GM12865 (cell line): ENCODE measurements around the gene MACROH2A2.

Source experiments
- DNase-seq: peaks from one replicate; pipeline ENCODE4 v3.0.0; 2010; ENCODE audit warnings: low read depth
- H3K4me3 ChIP-seq: 2 replicates; pipeline ENCODE4 v1.5.1; 2011; ENCODE audit warnings: mild to moderate bottlenecking, low read depth, low read length, control low read depth
- TF ChIP-seq, protein P1 (sequence below): IDR thresholded peaks from 2 replicates; pipeline ENCODE4 v1.5.1; 2011; ENCODE audit warnings: low read length, control low read depth, low read depth, inconsistent platforms; ENCODE audit not compliant: insufficient read depth; ENCODE audit errors: missing control alignments

MACROH2A2 gene

DNA sequence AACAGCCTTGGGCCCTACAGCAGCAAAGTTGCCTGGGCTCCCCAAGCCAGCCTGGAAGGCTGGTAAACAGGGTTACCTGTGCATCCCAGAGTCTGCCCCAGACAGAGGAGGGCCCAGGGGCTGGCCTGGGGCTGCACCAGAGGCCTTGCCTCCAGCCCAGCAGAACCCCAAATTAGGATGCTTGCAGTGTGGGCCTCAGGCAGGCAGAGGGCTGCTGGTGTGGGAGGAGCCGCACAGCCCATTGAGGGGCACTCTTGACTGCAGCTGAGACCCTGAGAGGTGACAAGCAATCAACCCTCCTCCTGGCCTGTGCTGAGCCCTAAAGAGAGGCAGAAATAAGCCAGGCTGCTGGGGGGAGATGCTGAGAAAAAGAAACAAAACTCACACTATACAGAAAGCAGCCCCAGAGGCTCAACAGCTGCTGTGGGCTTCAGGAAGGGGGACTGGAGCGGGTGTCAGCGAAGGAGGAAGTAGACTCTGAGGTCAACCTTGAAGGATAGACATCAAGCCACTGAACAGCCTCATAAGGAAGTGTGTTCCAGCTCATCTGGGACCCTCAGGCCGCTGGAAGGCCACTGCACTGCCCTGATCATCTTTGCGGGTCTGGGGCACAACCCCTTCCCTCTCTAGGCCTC lies 73.4 kb downstream of the MACROH2A2 start:
- TF ChIP-seq, protein P1, sequence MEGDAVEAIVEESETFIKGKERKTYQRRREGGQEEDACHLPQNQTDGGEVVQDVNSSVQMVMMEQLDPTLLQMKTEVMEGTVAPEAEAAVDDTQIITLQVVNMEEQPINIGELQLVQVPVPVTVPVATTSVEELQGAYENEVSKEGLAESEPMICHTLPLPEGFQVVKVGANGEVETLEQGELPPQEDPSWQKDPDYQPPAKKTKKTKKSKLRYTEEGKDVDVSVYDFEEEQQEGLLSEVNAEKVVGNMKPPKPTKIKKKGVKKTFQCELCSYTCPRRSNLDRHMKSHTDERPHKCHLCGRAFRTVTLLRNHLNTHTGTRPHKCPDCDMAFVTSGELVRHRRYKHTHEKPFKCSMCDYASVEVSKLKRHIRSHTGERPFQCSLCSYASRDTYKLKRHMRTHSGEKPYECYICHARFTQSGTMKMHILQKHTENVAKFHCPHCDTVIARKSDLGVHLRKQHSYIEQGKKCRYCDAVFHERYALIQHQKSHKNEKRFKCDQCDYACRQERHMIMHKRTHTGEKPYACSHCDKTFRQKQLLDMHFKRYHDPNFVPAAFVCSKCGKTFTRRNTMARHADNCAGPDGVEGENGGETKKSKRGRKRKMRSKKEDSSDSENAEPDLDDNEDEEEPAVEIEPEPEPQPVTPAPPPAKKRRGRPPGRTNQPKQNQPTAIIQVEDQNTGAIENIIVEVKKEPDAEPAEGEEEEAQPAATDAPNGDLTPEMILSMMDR: no peak
- DNase-seq: no peak
- no peak overlapping the region for H3K4me3 ChIP-seq

- no peak overlapping the region for H3K4me3 ChIP-seq
- TF ChIP-seq, protein P1: no peak
- DNase-seq: no peak
These were observed 74.2 kb downstream of the MACROH2A2 start for GRCh38 chr10:70126700-70127395.

GRCh38 chr10:70130878-70131559 lies 78.4 kb downstream of the MACROH2A2 start:
- no peak for DNase-seq
- H3K4me3 ChIP-seq: no peak overlapping the region
- TF ChIP-seq, protein P1: no peak

- H3K4me3 ChIP-seq: peak overlapping the region; percentile 70
- TF ChIP-seq, protein P1: no peak
- DNase-seq: no peak
These were observed 78.9 kb downstream of the MACROH2A2 start for GRCh38 chr10:70131560-70131937.

DNA sequence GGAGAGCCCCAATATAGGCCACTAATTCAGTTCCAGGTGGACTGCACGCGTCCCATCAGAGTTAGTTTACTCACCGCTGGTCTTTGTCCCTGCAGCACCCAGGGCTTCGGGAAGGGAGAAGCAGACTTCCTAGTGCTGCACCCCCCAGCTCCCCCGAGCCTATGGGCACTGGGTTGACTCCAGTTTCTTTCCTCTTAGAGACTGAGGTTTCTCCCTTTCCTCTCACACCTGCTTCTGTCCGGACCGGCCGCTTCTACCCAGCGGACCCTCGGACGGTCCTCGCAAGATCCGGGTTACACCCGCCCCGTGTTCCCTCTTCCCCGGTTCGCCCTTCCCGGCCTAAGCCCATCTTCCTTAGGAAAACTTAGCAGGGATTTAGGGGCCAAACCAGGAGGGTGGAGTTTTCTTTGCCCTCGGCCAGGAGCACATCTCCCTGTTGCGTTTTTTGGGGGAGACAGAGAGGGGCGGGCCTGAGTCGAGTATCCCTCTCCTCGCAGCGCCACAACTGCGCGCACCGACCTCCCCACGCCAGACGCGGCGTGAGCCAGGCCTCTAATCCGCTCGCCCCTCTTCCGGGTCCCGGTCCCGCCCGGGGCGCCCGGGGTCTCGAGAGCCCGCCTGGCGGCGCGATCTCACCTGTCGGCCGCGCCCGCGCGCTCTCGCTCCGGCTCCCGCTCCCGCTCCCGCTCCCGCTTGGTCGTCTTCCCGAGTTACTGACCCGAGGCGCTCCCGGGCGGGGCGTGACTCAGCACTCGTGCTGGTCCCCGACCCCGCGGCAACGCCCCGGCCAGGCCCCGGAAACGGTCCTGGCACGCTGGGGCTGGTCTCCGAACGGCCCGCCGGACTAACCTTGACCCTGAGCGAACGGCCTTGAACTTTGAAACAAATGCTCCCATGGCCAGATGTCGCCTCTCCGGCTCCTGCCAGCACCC lies 79.7 kb downstream of the MACROH2A2 start, which contains the start of gene AIFM2:
Gene AIFM2, minus strand, starts transcription at position 728 of the 932 bp plus-strand sequence. CDS start 8,741 bp downstream, outside the sequence.
- DNase-seq: peak; percentile 81
- peak within 1 kb of the TSS; percentile 70 for H3K4me3 ChIP-seq
- TF ChIP-seq, protein P1: no peak

- DNase-seq: no peak
- TF ChIP-seq, protein P1: no peak
- no peak overlapping the region for H3K4me3 ChIP-seq
These were observed 82.4 kb downstream of the MACROH2A2 start for GRCh38 chr10:70135046-70135445.
